Lower leg skin (tissue), 4 donors: ENCODE data around the gene GPATCH1. TPM values are rescaled to one million over a fixed set of nuclear protein-coding genes. Genes with fewer than 3 reads are reported as not detected.
"Not testable (repeated sequence)": the region's sequence is repeated elsewhere in the genome, so short reads cannot be mapped to it uniquely, and the experiment has no call there.

Source experiments
- DNase-seq, 2 donors: peaks; one replicate each; pipeline ENCODE4 v3.0.0-alpha.2; 2019; ENCODE audit warnings: low spot score in 2 of 2
- H3K4me3 ChIP-seq: fragments of 200-600 bp; sonication (generic); 2 replicates; pipeline ENCODE4 v1.5.1; 2017; ENCODE audit warnings: mild to moderate bottlenecking, low read depth; ENCODE audit not compliant: poor library complexity, severe bottlenecking
- POLR2A ChIP-seq, 2 donors: fragments of 450-650 bp; IDR thresholded peaks; one replicate each; pipeline ENCODE4 v1.6.1; 2016 to 2017; ENCODE audit warnings: antibody characterized with exemption in 2 of 2, mild to moderate bottlenecking in 1 of 2, moderate library complexity in 1 of 2
- WGBS, 2 donors: methylation state at CpG; one replicate each; pipeline ENCODE4 v1.1.5; 2018; 5-methylcytosine and 5-hydroxymethylcytosine counted together
- intact Hi-C: fragments of 100-400 bp; cut with DNase I; formaldehyde crosslinking; loops from one replicate; pipeline ENCODE4 v1.15.0; 2023; ENCODE audit warnings: low total_unique reads
- total RNA-seq, 4 donors: library from RNA; depleted of rRNA; stranded (reverse); fragments of >200 nt; gene quantifications; one replicate each; pipeline ENCODE4 v1.1.0, GENCODE V29; 2016
- TF ChIP-seq, protein P1 (sequence below), 3 donors: fragments of 450-650 bp; IDR thresholded peaks; one replicate each; pipeline ENCODE4 v1.5.1; 2016; ENCODE audit warnings: antibody characterized with exemption in 3 of 3, mild to moderate bottlenecking in 3 of 3, moderate library complexity in 2 of 3

The GPATCH1 gene
- total RNA-seq, 4 donors from 2014 or later: 7.0 to 14.6 (median 8.7) TPM

DNA sequence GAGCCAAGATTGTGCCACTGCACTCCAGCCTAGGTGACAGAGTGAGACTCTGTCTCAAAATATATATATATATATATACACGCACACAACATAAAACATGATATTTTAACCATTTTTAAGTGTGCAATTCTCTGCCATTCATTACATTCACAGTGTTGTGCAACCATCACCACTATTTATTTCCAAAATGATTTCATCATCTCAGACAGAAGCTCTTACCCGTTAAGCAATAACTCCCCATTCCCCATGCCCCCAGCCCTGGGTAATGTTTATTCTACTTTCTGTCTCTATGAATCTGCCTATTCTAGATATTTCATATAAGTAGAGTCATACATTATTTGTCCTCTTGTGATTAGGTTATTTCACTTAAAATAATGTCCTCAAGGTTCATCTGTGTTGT lies 71.2 kb downstream of the GPATCH1 start:
- DNase-seq: no peak
- 60 to 73% methylated on average over 2 of the region's 2 CpGs for WGBS, 2 donors
- TF ChIP-seq, protein P1, sequence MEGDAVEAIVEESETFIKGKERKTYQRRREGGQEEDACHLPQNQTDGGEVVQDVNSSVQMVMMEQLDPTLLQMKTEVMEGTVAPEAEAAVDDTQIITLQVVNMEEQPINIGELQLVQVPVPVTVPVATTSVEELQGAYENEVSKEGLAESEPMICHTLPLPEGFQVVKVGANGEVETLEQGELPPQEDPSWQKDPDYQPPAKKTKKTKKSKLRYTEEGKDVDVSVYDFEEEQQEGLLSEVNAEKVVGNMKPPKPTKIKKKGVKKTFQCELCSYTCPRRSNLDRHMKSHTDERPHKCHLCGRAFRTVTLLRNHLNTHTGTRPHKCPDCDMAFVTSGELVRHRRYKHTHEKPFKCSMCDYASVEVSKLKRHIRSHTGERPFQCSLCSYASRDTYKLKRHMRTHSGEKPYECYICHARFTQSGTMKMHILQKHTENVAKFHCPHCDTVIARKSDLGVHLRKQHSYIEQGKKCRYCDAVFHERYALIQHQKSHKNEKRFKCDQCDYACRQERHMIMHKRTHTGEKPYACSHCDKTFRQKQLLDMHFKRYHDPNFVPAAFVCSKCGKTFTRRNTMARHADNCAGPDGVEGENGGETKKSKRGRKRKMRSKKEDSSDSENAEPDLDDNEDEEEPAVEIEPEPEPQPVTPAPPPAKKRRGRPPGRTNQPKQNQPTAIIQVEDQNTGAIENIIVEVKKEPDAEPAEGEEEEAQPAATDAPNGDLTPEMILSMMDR (IDR thresholded peaks at IDR 0.05): no peak
- TF ChIP-seq POLR2A (IDR thresholded peaks at IDR 0.05): no peak
- H3K4me3 ChIP-seq: no peak overlapping the region
- intact Hi-C loops: no loop called here

DNA sequence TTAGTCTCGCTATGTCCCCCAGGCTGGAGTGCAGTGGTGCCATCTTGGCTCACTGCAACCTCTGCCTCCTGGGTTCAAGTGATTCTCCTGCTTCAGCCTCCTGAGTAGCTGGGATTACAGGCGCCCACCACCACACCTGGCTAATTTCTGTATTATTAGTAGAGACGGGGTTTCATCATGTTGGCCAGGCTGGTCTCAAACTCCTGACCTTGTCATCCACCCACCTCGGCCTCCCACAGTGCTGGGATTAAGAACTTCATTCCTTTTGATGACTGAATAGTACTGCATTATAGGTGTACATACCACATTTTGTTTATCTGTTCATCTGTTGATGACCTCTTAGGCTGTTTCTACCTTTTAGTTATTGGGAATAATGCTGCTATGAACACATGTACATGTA lies 71.6 kb downstream of the GPATCH1 start:
- H3K4me3 ChIP-seq, DNase-seq, intact Hi-C loops: not testable (repeated sequence)
- 74 to 88% methylated on average over 4 of the region's 4 CpGs for WGBS, 2 donors

DNA sequence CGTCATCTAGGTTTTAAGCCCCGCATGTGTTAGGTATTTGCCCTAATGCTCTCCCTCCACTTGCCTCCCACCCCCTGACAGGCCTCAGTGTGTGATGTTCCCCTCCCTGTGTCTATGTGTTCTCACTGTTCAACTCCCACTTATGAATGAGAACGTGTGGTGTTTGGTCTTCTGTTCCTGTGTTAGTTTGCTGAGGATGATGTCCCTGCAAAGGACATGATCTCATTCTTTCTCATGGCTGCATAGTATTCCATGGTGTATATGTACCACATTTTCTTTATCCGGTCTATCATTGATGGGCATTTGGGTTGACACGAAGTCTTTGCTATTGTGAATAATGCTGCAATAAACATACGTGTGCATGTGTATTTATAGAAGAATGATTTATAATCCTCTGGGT lies 73.3 kb downstream of the GPATCH1 start:
- intact Hi-C loops, H3K4me3 ChIP-seq, DNase-seq: not testable (repeated sequence)
- 86 to 88% methylated on average over 6 of the region's 6 CpGs for WGBS, 2 donors

DNA sequence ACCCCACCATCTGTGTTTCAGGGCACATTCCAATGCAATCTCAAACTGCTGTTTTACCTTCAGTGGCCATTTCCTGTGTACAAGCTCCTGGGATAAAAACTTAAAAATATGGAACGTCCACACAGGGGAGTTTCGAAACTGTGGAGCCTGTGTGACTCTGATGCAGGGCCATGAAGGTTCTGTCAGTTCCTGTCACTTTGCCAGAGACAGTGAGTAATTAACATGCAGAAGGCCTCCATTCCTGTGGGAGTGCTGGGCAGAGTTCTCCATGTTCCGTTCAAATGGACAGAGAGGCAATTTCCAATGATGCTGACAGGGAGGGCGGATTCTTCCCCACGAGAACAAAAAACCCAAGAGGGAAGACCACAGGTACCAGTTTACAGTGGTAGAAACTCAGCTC lies 75.4 kb downstream of the GPATCH1 start:
- WGBS, 2 donors: 72 to 80% methylated on average over 5 of the region's 5 CpGs
- H3K4me3 ChIP-seq: no peak overlapping the region
- intact Hi-C loops: no loop called here
- no peak for TF ChIP-seq POLR2A (IDR thresholded peaks at IDR 0.05)
- TF ChIP-seq, protein P1 (IDR thresholded peaks at IDR 0.05): no peak
- no peak for DNase-seq

DNA sequence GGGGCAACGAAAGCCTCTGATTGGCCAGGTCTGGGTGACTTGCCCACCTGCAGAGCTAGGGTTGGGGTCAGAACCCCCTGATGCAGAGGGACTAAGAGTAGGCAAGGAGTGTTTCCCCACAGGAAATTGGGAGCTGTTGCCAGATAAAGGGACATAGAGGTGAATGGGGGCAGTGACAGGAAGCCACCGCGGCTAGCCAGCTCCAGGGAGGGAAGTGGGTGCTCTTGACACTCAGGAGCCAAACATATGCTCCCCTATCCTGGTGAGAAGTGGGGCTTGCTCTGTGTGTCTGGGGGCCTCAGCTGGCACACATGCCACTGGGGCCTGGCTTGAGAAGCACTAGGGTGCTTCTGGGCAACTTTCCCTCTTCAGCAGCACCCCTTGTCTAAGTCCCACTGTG lies 76.9 kb downstream of the GPATCH1 start:
- no peak for TF ChIP-seq POLR2A (IDR thresholded peaks at IDR 0.05)
- TF ChIP-seq, protein P1 (IDR thresholded peaks at IDR 0.05): no peak

DNA sequence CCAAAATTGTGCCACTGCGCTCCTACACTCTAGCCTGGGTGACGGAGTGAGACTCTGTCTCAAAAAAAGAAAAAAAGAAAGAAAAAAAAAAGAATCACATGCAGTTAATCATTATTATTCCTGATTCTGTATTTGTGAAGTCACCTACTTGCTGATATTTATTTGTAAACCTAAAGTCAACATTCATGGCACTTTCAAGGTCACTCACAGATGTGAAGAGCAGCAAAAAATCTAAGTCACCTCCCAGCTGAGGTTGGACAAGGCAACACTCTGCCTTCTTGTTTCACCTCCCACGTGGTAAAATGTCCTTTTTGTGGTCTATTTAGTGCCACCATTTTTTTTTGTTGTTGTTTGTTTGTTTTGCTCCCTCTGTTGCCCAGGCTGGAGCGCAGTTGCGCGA lies 77.4 kb downstream of the GPATCH1 start:
- 92 to 93% methylated on average over 6 of the region's 6 CpGs for WGBS, 2 donors
- no peak for DNase-seq
- intact Hi-C loops: no loop called here
- TF ChIP-seq POLR2A (IDR thresholded peaks at IDR 0.05): no peak
- TF ChIP-seq, protein P1 (IDR thresholded peaks at IDR 0.05): no peak
- no peak overlapping the region for H3K4me3 ChIP-seq

More for the DNA sequence above, 76.9 kb downstream of the GPATCH1 start:
- no peak for DNase-seq
- intact Hi-C loops: no loop called here
- H3K4me3 ChIP-seq: no peak overlapping the region
- WGBS, 2 donors: 68 to 77% methylated on average over 3 of the region's 3 CpGs

DNA sequence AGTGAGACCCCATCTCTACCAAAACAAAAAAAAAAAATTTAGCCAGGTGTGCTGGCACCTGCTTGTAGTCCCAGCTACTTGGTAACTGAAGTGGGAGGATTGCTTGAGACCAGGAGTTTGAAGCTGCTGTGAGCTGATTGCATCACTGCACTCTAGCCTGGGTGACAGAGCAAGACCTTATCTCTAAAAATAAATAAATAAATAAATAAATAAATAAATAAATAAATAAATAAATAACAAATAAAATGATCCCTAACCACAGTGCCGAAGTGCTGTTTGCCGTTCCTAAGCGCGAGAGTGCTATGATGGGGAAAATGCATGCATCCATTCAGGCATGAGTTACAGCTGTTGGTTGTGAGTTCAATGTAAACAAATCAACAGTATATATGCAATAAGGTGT lies 78.2 kb downstream of the GPATCH1 start:
- no peak for DNase-seq
- TF ChIP-seq, protein P1 (IDR thresholded peaks at IDR 0.05): no peak
- TF ChIP-seq POLR2A (IDR thresholded peaks at IDR 0.05): no peak
- H3K4me3 ChIP-seq: no peak overlapping the region
- 81 to 98% methylated on average over 4 of the region's 4 CpGs for WGBS, 2 donors
- intact Hi-C loops: no loop called here
